Suprapubic skin (tissue), 4 donors: Measurements from ENCODE around the gene ADAR. TPM values are rescaled to one million over a fixed set of nuclear protein-coding genes. Genes with fewer than 3 reads are reported as not detected.

Source experiments
- DNase-seq, 2 donors: peaks; one replicate each; pipeline ENCODE4 v3.0.0-alpha.2; 2019; ENCODE audit warnings: low spot score in 2 of 2
- H3K27ac ChIP-seq: fragments of 200-600 bp; sonication (generic); one replicate; pipeline ENCODE4 v1.5.1; 2019
- H3K27me3 ChIP-seq: fragments of 200-600 bp; sonication (generic); one replicate; pipeline ENCODE4 v1.5.1; 2019
- H3K36me3 ChIP-seq: fragments of 200-600 bp; sonication (generic); one replicate; pipeline ENCODE4 v1.5.1; 2019
- H3K4me1 ChIP-seq: fragments of 200-600 bp; sonication (generic); one replicate; pipeline ENCODE4 v1.5.1; 2019
- H3K4me3 ChIP-seq: fragments of 200-600 bp; sonication (generic); one replicate; pipeline ENCODE4 v1.5.1; 2019; ENCODE audit warnings: mild to moderate bottlenecking
- H3K9me3 ChIP-seq: fragments of 200-600 bp; sonication (generic); one replicate; pipeline ENCODE4 v1.5.1; 2019
- CTCF ChIP-seq, 2 donors: fragments of 200-600 bp in 1 of 2; fragments of 450-650 bp in 1 of 2; sonication (generic) in 1 of 2; IDR thresholded peaks; one replicate each; pipeline ENCODE4 v1.5.1; 2016 to 2019; ENCODE audit warnings: antibody characterized with exemption in 2 of 2, mild to moderate bottlenecking in 1 of 2, moderate library complexity in 1 of 2
- EP300 ChIP-seq: sonication (generic); formaldehyde crosslinking; IDR thresholded peaks from one replicate; pipeline ENCODE4 v1.6.1; 2017; ENCODE audit warnings: antibody characterized with exemption
- POLR2A ChIP-seq, 2 donors: fragments of 450-650 bp; IDR thresholded peaks; one replicate each; pipeline ENCODE4 v1.6.1; 2017; ENCODE audit warnings: antibody characterized with exemption in 2 of 2, mild to moderate bottlenecking in 2 of 2, moderate library complexity in 2 of 2
- POLR2AphosphoS5 ChIP-seq, 3 donors: sonication (generic); formaldehyde crosslinking; IDR thresholded peaks; one replicate each; pipeline ENCODE4 v1.6.1; 2017; ENCODE audit warnings: antibody characterized with exemption in 3 of 3
- WGBS: methylation state at CpG from one replicate; pipeline ENCODE4 v1.1.5; 2018; 5-methylcytosine and 5-hydroxymethylcytosine counted together
- total RNA-seq, 4 donors: library from RNA; depleted of rRNA; stranded (reverse); fragments of >200 nt; gene quantifications; one replicate each; pipeline ENCODE4 v1.1.0, GENCODE V29; 2016

Gene ADAR
- total RNA-seq, 4 donors from 2014 or later, result 73.7 to 107 (median 93.2) TPM

- H3K4me1 ChIP-seq, result no peaks in the 10 kb centered on the region
- H3K4me3 ChIP-seq, result no peak overlapping the region
- no peak overlapping the region for H3K27ac ChIP-seq
- no peak for DNase-seq
- no peaks in the 10 kb centered on the region for H3K9me3 ChIP-seq
- no peaks in the 10 kb centered on the region for H3K27me3 ChIP-seq
- H3K36me3 ChIP-seq, result no peaks in the 10 kb centered on the region
- TF ChIP-seq POLR2AphosphoS5 (IDR thresholded peaks at IDR 0.05) (no peak), POLR2A (IDR thresholded peaks at IDR 0.05) (no peak), EP300 (no peak), CTCF (IDR thresholded peaks at IDR 0.05) (no peak)
- 76% methylated on average over 6 of the region's 6 CpGs for WGBS
Observed at GRCh38 chr1:154614901-154615300, 6.9 kb upstream of the ADAR start.

DNA sequence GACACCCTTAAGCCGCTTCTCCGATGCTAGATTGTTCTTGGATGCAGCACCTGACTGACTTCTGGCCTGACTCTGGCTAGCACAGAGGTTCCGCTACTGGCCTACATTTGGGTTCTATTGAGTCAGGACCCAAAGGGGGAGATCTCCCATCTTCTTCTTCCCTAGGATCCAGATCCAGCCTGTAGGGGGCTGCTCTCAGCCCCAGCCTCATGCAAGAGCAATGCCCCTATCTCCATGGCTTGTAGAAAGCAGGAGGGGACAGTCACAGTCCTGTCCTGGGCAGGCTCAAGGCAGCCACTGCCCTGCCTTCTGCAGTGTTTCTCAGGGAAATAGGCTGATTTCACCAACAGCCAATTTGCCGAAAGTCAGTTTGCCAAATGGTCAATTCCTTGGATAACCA is 6.3 kb upstream of the ADAR start:
- no peak for TF ChIP-seq POLR2AphosphoS5 (IDR thresholded peaks at IDR 0.05)
- TF ChIP-seq EP300, result no peak
- no peak for TF ChIP-seq CTCF (IDR thresholded peaks at IDR 0.05)
- TF ChIP-seq POLR2A (IDR thresholded peaks at IDR 0.05), result no peak
- Histone ChIP-seq H3K36me3 (no peaks in the 10 kb centered on the region), H3K27ac (no peak overlapping the region), H3K9me3 (no peaks in the 10 kb centered on the region), H3K4me3 (no peak overlapping the region), H3K27me3 (no peaks in the 10 kb centered on the region), H3K4me1 (peaks cover 4% of the 10 kb centered on the region)
- DNase-seq, result no peak
- WGBS, result 96% methylated on average over 4 of the region's 4 CpGs

GRCh38 chr1:154611150-154611862 is 3.3 kb upstream of the ADAR start:
- WGBS, result 65% methylated on average over 10 of the region's 10 CpGs
- Histone ChIP-seq H3K36me3 (no peaks in the 10 kb centered on the region), H3K4me3 (no peak overlapping the region), H3K9me3 (no peaks in the 10 kb centered on the region), H3K27ac (no peak overlapping the region), H3K27me3 (no peaks in the 10 kb centered on the region), H3K4me1 (peaks cover 23% of the 10 kb centered on the region)
- TF ChIP-seq CTCF (IDR thresholded peaks at IDR 0.05) (no peak), POLR2AphosphoS5 (IDR thresholded peaks at IDR 0.05) (no peak), EP300 (no peak), POLR2A (IDR thresholded peaks at IDR 0.05) (no peak)
- no peak for DNase-seq

DNA sequence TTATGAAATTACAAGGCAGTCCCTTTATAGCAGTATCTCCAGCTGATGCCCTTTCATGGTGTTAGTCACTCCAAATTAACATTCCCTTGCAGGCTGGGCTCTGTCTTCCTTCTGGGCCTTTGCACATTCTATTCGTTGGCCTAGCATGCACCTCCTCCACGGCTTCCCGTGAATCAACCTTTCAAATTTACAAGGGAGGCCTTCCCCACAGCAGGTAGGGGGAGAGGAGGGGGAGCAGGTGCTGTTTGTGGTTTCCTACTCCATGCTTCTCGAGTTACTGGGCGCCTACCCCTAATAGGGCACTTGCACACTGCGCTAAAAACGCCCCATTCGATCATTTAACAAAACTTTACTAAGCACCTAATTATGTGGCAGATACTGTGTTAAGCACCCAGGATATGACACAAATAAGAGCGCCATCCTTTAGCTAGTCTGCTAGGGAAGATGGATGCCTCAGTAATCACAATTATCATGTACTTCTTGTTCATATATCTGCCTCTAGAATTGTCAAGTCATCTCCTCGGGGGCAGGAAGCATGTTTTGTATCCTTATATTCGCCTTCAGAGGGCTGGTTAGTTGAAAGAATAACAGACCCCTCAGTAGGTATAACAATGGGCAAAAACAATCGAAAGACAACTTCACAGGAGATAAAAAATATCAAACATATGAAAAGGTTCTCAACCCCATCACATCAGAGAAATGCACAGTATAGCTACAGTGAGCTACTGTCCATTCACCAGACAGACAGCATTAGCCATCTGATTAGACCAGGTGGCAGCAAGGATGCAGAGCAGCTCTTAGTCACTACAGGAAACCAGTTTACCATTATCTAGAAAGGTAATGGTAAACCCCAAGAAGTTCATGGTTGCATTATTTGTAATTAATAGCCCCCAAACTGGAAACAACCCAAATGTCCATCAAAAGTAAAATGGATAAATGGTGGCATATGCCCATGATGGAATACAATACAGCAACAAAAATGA is 1.7 kb upstream of the ADAR start:
- whole genome bisulfite sequencing, result 77% methylated on average over 12 of the region's 12 CpGs
- no peaks in the 10 kb centered on the region for H3K36me3 ChIP-seq
- peak overlapping the region; percentile 97 for H3K27ac ChIP-seq
- TF ChIP-seq CTCF (IDR thresholded peaks at IDR 0.05) (no peak), EP300 (no peak), POLR2A (IDR thresholded peaks at IDR 0.05) (no peak), POLR2AphosphoS5 (IDR thresholded peaks at IDR 0.05) (no peak)
- peaks cover 39% of the 10 kb centered on the region for H3K4me1 ChIP-seq
- H3K27me3 ChIP-seq, result no peaks in the 10 kb centered on the region
- DNase-seq, result no peak
- H3K4me3 ChIP-seq, result no peak overlapping the region
- no peaks in the 10 kb centered on the region for H3K9me3 ChIP-seq
